ENCODE data around the gene ANKS1A. TPM values are rescaled to one million over a fixed set of nuclear protein-coding genes. Genes with fewer than 3 reads are reported as not detected.

The ANKS1A gene
- total and polyA plus RNA-seq, 2 of the 4 experiments (the other 2 are of a cell fraction): 7.2 to 7.5 TPM

GRCh38 chr6:35019831-35020230 is 130.8 kb downstream of the ANKS1A start:
- H3K4me3 ChIP-seq (ENCODE audit: insufficient read depth, low read depth, low read length): no peak overlapping the region
- no peak overlapping the region for H3K9ac ChIP-seq (ENCODE audit: low read depth, low read length)
- H4K5ac ChIP-seq (ENCODE audit: low read depth, low read length): no peak overlapping the region

More at GRCh38 chr6:35019831-35020230, 130.8 kb downstream of the ANKS1A start:
- no peak overlapping the region for H2AFZ ChIP-seq (replicated peaks; ENCODE audit: low read length, poor library complexity)
- dilution Hi-C loops (cut with HindIII; ENCODE audit: low sequenced_read_pairs, unreplicated experiment): no loop called here
- H3K18ac ChIP-seq (ENCODE audit: low read depth, low read length): no peak overlapping the region; the same call in 1 of the 2 replicates
- BruUV-seq (replicated peaks): no TSS peak
- no peaks in the 10 kb centered on the region for H3K36me3 ChIP-seq (ENCODE audit: control insufficient read depth, insufficient read depth, low read length)
- no peaks in the 10 kb centered on the region for H3K27me3 ChIP-seq (ENCODE audit: control insufficient read depth, insufficient read depth, low read length)
- H3K4ac ChIP-seq (ENCODE audit: low read depth, low read length): no peak overlapping the region
- no peaks in the 10 kb centered on the region for H4K20me1 ChIP-seq (ENCODE audit: insufficient read depth, low read length)
- H2BK20ac ChIP-seq (ENCODE audit: low read depth, low read length): no peak overlapping the region
- no peak overlapping the region for H3K27ac ChIP-seq (ENCODE audit: insufficient read depth, low read length)
- no peak for DNase-seq
- ATAC-seq (ENCODE audit: low read depth): no peak
- WGBS, 2 experiments (ENCODE audit: extremely low coverage in 2 of 2, insufficient read length in 1 of 2): 100% methylated on average over 1 of the region's 4 CpGs; no CpG with 5 or more reads in 1 of the 2 experiments
- H3K4me1 ChIP-seq (ENCODE audit: control insufficient read depth, insufficient read depth, low read length): peaks cover 29% of the 10 kb centered on the region
- ChIA-PET CTCF (no interaction called here), POLR2A (ENCODE audit: unreplicated experiment) (no interaction called here)
- H3K23ac ChIP-seq (ENCODE audit: low read depth, low read length): no peak overlapping the region
- H2AK9ac ChIP-seq (replicated peaks; ENCODE audit: low read depth, low read length, poor library complexity): no peak overlapping the region
- H2BK120ac ChIP-seq (ENCODE audit: low read depth, low read length): no peak overlapping the region
- no peak overlapping the region for H2BK15ac ChIP-seq (ENCODE audit: low read depth, low read length)
- no peak overlapping the region for H2AK5ac ChIP-seq (ENCODE audit: low read depth, low read length)
- no peak overlapping the region; the same call in 1 of the 2 replicates for H3K4me2 ChIP-seq (ENCODE audit: low read depth, low read length)
- TF ChIP-seq MXI1 (IDR thresholded peaks at IDR 0.05; ENCODE audit: borderline replicate concordance, low read depth, low read length) (no peak), USF2 (IDR thresholded peaks at IDR 0.05; ENCODE audit: low read depth, low read length) (no peak), CTCF (conservative IDR thresholded peaks at IDR 0.05; ENCODE audit: low read depth, low read length) (no peak), CEBPB (IDR thresholded peaks at IDR 0.05; ENCODE audit: low read depth, low read length) (no peak), SMC3 (IDR thresholded peaks at IDR 0.05; ENCODE audit: low read depth, low read length) (no peak), NFE2L2 (IDR thresholded peaks at IDR 0.05; ENCODE audit: low read depth, low read length) (no peak), RFX5 (IDR thresholded peaks at IDR 0.05; ENCODE audit: low read depth, low read length) (no peak), POLR2A (IDR thresholded peaks at IDR 0.05; ENCODE audit: low read depth, low read length) (no peak), RAD21 (IDR thresholded peaks at IDR 0.05; ENCODE audit: low read length) (no peak), MAFK (IDR thresholded peaks at IDR 0.05; ENCODE audit: low read depth, low read length) (no peak), MAZ (IDR thresholded peaks at IDR 0.05; ENCODE audit: borderline replicate concordance, low read depth, low read length) (no peak), RCOR1 (IDR thresholded peaks at IDR 0.05; ENCODE audit: insufficient replicate concordance, low read length) (no peak), BHLHE40 (IDR thresholded peaks at IDR 0.05; ENCODE audit: low read depth, low read length) (no peak), CHD1 (IDR thresholded peaks at IDR 0.05; ENCODE audit: low read depth, low read length) (no peak)
- no peak overlapping the region for H2BK5ac ChIP-seq (ENCODE audit: low read depth, low read length, poor library complexity, severe bottlenecking)
- H3K14ac ChIP-seq (replicated peaks; ENCODE audit: low read depth, low read length): no peak overlapping the region
- peaks cover 9 to 17% of the 10 kb centered on the region in 2 experiments; a peak in 3 of 4 replicates for H3K79me1 ChIP-seq (ENCODE audit: low read depth in 1 of 2, low read length in 2 of 2)
- intact Hi-C loops (cut with micrococcal nuclease): loop anchor here (5.0 kb wide), 1 partner anchor 32 kb away; no protein-coding TSS in a partner anchor
- no peak overlapping the region for H4K8ac ChIP-seq (ENCODE audit: low read depth in 2 of 2, low read length in 2 of 2)
- H3K56ac ChIP-seq (ENCODE audit: extremely low read depth, insufficient read depth, low read length): no peak overlapping the region
- in situ Hi-C loops (cut with MboI; ENCODE audit: low sequenced_read_pairs): no loop called here
- no peak overlapping the region for H4K91ac ChIP-seq (ENCODE audit: insufficient read depth, low read depth, low read length)
- peaks cover 19% of the 10 kb centered on the region for H3K9me1 ChIP-seq (ENCODE audit: insufficient read depth, low read length)
- H3K9me3 ChIP-seq (ENCODE audit: control insufficient read depth, insufficient read depth, low read length): no peaks in the 10 kb centered on the region

Measured in IMR-90 (cell line).